ENCODE measurements around the gene CPTP.

CPTP gene

GRCh38 chr1:1377540-1378205 lies 53.1 kb downstream of the CPTP start:
- in situ Hi-C loops (cut with MboI; ENCODE audit: low sequenced_read_pairs, unreplicated experiment), result no loop called here
- no peak for DNase-seq (ENCODE audit: low spot score)
- no peak for TF ChIP-seq CTCF (IDR thresholded peaks at IDR 0.05; ENCODE audit: borderline replicate concordance, control extremely low read depth, extremely low read depth, insufficient read depth, missing control alignments)

All from GM13976 (cell line).